Neuron (in vitro differentiated cells): ENCODE data around the gene OR3A1.
"Not testable (repeated sequence)": the region's sequence is repeated elsewhere in the genome, so short reads cannot be mapped to it uniquely, and the experiment has no call there.

ENCODE experiments used
- H2AFZ ChIP-seq: one replicate; pipeline ENCODE4 v1.6.1; 2013; ENCODE audit warnings: low read depth, mild to moderate bottlenecking, inconsistent platforms, low read length, moderate library complexity
- H3K27me3 ChIP-seq: one replicate; pipeline ENCODE4 v1.6.1; 2013; ENCODE audit warnings: low read length; ENCODE audit not compliant: insufficient read depth
- H3K36me3 ChIP-seq: one replicate; pipeline ENCODE4 v1.6.1; 2013; ENCODE audit warnings: low read length; ENCODE audit not compliant: insufficient read depth
- H3K4me1 ChIP-seq: one replicate; pipeline ENCODE4 v1.6.1; 2013; ENCODE audit warnings: low read length; ENCODE audit not compliant: insufficient read depth
- H3K4me3 ChIP-seq: 2 replicates; pipeline ENCODE4 v1.5.1; 2013; ENCODE audit warnings: mild to moderate bottlenecking, low read length, moderate library complexity
- H3K9me3 ChIP-seq: one replicate; pipeline ENCODE4 v1.6.1; 2013; ENCODE audit warnings: low read length

OR3A1 gene

DNA sequence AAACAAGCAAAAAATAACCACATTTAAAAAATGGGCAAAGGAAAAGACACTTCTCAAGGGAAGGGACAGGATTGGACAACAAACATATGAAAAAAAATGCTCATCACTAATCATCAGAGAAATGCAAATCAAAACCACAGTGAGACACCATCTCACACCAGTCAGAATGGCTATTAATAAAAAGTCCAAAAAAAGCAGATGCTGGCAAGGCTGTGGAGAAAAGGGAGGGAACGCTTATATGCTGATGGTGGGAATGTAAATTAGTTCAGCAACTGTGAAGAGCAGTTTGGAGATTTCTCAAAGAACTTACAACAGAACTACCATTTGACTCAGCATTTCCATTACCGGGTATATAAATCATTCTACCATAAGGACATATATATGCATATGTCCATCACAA lies 49.1 kb downstream of the OR3A1 start:
- not testable (repeated sequence) for H3K27me3 ChIP-seq, H3K9me3 ChIP-seq, H3K4me1 ChIP-seq, H3K4me3 ChIP-seq, H3K36me3 ChIP-seq, H2AFZ ChIP-seq

DNA sequence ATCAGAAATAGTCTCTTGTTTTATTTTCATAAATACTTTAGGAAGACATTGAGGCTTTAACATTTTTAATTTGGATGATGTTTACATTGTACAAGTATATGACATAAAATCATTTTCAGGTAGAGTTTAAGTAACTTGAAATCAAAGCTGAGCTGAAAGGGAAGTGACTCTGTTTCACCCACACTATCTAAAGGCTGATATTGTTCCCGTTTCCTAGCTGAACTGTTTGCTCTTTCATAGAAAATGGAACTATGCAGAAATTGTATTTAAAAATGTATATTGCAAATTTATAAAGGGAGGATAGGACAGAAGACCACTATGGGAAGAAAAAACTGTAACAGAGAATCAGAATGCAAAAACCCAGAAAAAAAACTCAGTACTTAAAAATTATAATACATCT lies 53.3 kb downstream of the OR3A1 start:
- H3K36me3 ChIP-seq, H3K4me3 ChIP-seq, H3K4me1 ChIP-seq, H3K9me3 ChIP-seq, H3K27me3 ChIP-seq, H2AFZ ChIP-seq: not testable (repeated sequence)

DNA sequence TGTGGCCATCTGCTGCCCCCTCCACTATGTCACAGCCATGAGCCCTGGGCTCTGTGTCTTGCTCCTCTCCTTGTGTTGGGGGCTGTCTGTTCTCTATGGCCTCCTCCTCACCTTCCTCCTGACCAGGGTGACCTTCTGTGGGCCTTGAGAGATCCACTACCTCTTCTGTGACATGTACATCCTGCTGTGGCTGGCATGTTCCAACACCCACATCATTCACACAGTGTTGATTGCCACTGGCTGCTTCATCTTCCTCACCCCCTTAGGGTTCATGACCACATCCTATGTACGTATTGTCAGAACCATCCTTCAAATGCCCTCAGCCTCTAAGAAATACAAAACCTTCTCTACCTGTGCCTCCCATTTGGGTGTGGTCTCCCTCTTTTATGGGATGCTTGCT lies 57.1 kb downstream of the OR3A1 start:
- not testable (repeated sequence) for H3K4me3 ChIP-seq, H2AFZ ChIP-seq, H3K36me3 ChIP-seq, H3K27me3 ChIP-seq, H3K9me3 ChIP-seq, H3K4me1 ChIP-seq
